ENCODE measurements around the gene CNPY3.
"Not testable (repeated sequence)": the region's sequence is repeated elsewhere in the genome, so short reads cannot be mapped to it uniquely, and the experiment has no call there.

- not testable (repeated sequence) for TF ChIP-seq CTCF (IDR thresholded peaks at IDR 0.05 in 8 of 11, conservative IDR thresholded peaks at IDR 0.05 in 3 of 11); POLR2A (IDR thresholded peaks at IDR 0.05); POLR2AphosphoS5 (IDR thresholded peaks at IDR 0.05)
These were observed 12.1 kb downstream of the CNPY3 start for GRCh38 chr6:42941356-42941755.

Data from spleen (tissue), 7 donors.